Transverse colon (tissue), 4 donors: Measurements from ENCODE around the gene AIFM1. TPM values are rescaled to one million over a fixed set of nuclear protein-coding genes. Genes with fewer than 3 reads are reported as not detected.

ENCODE experiments used
- DNase-seq: peaks from one replicate; pipeline ENCODE4 v3.0.0-alpha.2; 2019
- H3K27ac ChIP-seq, 4 donors: fragments of 200-600 bp; sonication (generic); 2 replicates each; pipeline ENCODE4 v1.5.1; 2016 to 2018; ENCODE audit warnings: inconsistent platforms in 4 of 4
- H3K27me3 ChIP-seq: fragments of 200-600 bp; sonication (generic); 2 replicates; pipeline ENCODE4 v1.5.1; 2017; ENCODE audit warnings: inconsistent platforms
- H3K36me3 ChIP-seq, 4 donors: fragments of 200-600 bp; sonication (generic); 2 replicates each; pipeline ENCODE4 v1.5.1; 2017 to 2019; ENCODE audit warnings: inconsistent platforms in 4 of 4
- H3K4me1 ChIP-seq, 4 donors: fragments of 200-600 bp; sonication (generic); 2 replicates each; pipeline ENCODE4 v1.5.1; 2017 to 2020; ENCODE audit warnings: inconsistent platforms in 4 of 4
- H3K4me3 ChIP-seq, 4 donors: fragments of 200-600 bp; sonication (generic); 1 replicate in 1 of 4; 2 replicates in 3 of 4; pipeline versions ENCODE4 v1.5.1 to v1.6.1; 2017 to 2019; ENCODE audit warnings: inconsistent platforms in 4 of 4
- H3K9me3 ChIP-seq, 2 donors: fragments of 200-600 bp; sonication (generic); 2 replicates each; pipeline ENCODE4 v1.5.1; 2017 to 2019; ENCODE audit warnings: inconsistent platforms in 2 of 2
- EP300 ChIP-seq: sonication (generic); formaldehyde crosslinking; IDR thresholded peaks from one replicate; pipeline ENCODE4 v1.6.1; 2017; ENCODE audit warnings: antibody characterized with exemption, low read depth
- POLR2A ChIP-seq: fragments of 450-650 bp; IDR thresholded peaks from one replicate; pipeline ENCODE4 v1.6.1; 2016; ENCODE audit warnings: antibody characterized with exemption, mild to moderate bottlenecking, moderate library complexity
- POLR2AphosphoS5 ChIP-seq, 3 donors: sonication (generic); formaldehyde crosslinking; IDR thresholded peaks; one replicate each; pipeline ENCODE4 v1.6.1; 2016; ENCODE audit warnings: antibody characterized with exemption in 3 of 3
- WGBS, 2 donors: methylation state at CpG; one replicate each; pipeline ENCODE4 v1.1.5; 2018; ENCODE audit warnings: low coverage in 1 of 2; 5-methylcytosine and 5-hydroxymethylcytosine counted together
- in situ Hi-C, 4 donors: fragments of 200-750 bp; cut with MboI; loops; one replicate each; pipeline versions ENCODE4 v1.15.0 to v1.15.1; 2017; ENCODE audit warnings: low sequenced_read_pairs in 3 of 4, low pct_ligation_motif_present in 1 of 4, low pct_unique_long_range_greater_than_20kb in 1 of 4
- intact Hi-C: fragments of 100-400 bp; cut with DNase I; formaldehyde crosslinking; loops from one replicate; pipeline ENCODE4 v1.15.1; 2023; ENCODE audit warnings: low total_unique reads
- total RNA-seq, 4 donors: library from RNA; depleted of rRNA; stranded (reverse); fragments of >200 nt; gene quantifications; one replicate each; pipeline ENCODE4 v1.1.0, GENCODE V29; 2016
- TF ChIP-seq, protein P1 (sequence below), 5 experiments: fragments of 200-600 bp in 3 of 5; fragments of 450-650 bp in 2 of 5; sonication (generic) in 3 of 5; IDR thresholded peaks; 1 replicate in 2 of 5; 2 replicates in 3 of 5; pipeline ENCODE4 v1.5.1; 2016 to 2017; ENCODE audit warnings: antibody characterized with exemption in 5 of 5, inconsistent platforms in 3 of 5, mild to moderate bottlenecking in 2 of 5, moderate library complexity in 1 of 5

AIFM1 gene
- total RNA-seq, 4 donors from 2014 or later: 5.6 to 39.5 (median 28.1) TPM

DNA sequence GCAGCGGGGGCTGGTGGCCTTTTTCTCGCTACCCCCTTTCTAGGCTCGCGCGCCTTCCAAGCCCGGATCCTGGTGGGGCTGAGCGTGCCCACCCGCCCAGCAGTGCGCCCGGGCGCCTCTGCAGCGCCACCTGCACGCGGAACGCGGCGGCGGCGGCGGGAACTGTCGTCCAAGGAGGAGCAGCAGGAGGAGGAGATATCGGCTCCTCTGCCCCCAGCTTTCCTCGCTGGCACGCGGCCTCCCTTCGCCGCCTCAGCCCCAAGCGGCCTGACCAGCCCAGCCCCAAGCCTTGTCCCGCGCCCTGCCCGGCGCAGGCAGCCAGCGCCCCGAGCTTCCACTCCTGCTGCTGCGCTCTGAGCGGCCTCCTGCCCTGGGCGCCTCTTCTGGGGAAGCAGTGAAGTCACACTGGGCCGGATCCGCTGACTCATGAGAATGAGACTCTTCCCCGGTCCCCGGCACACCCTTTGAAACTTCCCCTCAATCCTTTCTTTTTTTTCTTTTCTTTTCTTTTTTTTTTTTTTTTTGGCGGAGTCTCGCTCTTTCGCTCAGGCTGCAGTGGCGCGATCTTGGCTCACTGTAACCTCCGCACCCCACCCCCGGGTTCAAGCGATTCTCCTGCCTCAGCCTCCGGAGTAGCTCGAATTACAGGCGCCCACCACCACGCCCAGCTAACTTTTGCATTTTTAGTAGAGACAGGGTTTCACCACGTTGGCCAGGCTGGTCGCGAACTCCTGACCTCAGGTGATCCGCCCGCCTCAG lies 44.7 kb downstream of the AIFM1 start:
- TF ChIP-seq EP300 (no peak), POLR2AphosphoS5 (IDR thresholded peaks at IDR 0.05) (no peak)
- TF ChIP-seq, protein P1, sequence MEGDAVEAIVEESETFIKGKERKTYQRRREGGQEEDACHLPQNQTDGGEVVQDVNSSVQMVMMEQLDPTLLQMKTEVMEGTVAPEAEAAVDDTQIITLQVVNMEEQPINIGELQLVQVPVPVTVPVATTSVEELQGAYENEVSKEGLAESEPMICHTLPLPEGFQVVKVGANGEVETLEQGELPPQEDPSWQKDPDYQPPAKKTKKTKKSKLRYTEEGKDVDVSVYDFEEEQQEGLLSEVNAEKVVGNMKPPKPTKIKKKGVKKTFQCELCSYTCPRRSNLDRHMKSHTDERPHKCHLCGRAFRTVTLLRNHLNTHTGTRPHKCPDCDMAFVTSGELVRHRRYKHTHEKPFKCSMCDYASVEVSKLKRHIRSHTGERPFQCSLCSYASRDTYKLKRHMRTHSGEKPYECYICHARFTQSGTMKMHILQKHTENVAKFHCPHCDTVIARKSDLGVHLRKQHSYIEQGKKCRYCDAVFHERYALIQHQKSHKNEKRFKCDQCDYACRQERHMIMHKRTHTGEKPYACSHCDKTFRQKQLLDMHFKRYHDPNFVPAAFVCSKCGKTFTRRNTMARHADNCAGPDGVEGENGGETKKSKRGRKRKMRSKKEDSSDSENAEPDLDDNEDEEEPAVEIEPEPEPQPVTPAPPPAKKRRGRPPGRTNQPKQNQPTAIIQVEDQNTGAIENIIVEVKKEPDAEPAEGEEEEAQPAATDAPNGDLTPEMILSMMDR (IDR thresholded peaks at IDR 0.05): peak; percentile 60 to 87 (median 68)
- H3K9me3 ChIP-seq: no peaks in the 10 kb centered on the region
- 45% methylated on average over 58 of the region's 58 CpGs; no CpG with 5 or more reads in 1 of the 2 donors for WGBS, 2 donors
- H3K4me3 ChIP-seq: peak overlapping the region in 3 of 4 donors; percentile 27 to 49 (median 33)
- no peaks in the 10 kb centered on the region for H3K36me3 ChIP-seq
- peaks cover 0 to 10% (median 6%) of the 10 kb centered on the region in 4 donors for H3K4me1 ChIP-seq
- H3K27me3 ChIP-seq: no peaks in the 10 kb centered on the region
- intact Hi-C loops: no loop called here
- H3K27ac ChIP-seq: peak overlapping the region; percentile 73 to 85 (median 80)
- peak; percentile 74 for DNase-seq
- in situ Hi-C loops: no loop called here

DNA sequence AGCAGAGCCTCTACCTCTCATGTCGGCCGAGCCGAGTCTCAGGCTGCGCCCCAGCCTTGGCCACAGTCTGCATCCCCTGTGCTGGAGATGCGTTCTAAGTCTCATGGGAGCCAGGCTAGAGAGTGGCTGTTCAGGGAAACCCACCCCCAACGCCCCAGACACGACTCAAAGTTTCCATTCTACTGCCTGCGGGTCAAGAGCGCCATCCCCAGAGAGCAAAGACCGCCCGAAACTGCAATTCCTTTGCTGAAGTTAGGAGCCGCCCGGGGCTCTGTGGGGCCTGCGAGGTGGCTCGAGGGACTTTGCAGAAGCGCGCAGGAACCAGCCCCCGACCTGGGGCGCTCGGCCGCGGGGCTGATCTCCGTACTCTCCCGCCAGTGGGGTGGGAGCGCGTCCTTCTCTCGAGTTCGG lies 45.3 kb downstream of the AIFM1 start:
- Histone ChIP-seq H3K4me1 (peaks cover 0 to 10% (median 6%) of the 10 kb centered on the region in 4 donors), H3K9me3 (no peaks in the 10 kb centered on the region), H3K36me3 (no peaks in the 10 kb centered on the region), H3K27ac (peak overlapping the region; percentile 73 to 85 (median 80)), H3K27me3 (no peaks in the 10 kb centered on the region), H3K4me3 (peak overlapping the region in 3 of 4 donors; percentile 27 to 49 (median 33))
- intact Hi-C loops (no loop called here), in situ Hi-C loops (no loop called here)
- WGBS, 2 donors: 56% methylated on average over 22 of the region's 28 CpGs; no CpG with 5 or more reads in 1 of the 2 donors
- DNase-seq: no peak
- TF ChIP-seq, protein P1 (IDR thresholded peaks at IDR 0.05): no peak
- TF ChIP-seq POLR2A (no peak), EP300 (no peak), POLR2AphosphoS5 (IDR thresholded peaks at IDR 0.05) (no peak)

DNA sequence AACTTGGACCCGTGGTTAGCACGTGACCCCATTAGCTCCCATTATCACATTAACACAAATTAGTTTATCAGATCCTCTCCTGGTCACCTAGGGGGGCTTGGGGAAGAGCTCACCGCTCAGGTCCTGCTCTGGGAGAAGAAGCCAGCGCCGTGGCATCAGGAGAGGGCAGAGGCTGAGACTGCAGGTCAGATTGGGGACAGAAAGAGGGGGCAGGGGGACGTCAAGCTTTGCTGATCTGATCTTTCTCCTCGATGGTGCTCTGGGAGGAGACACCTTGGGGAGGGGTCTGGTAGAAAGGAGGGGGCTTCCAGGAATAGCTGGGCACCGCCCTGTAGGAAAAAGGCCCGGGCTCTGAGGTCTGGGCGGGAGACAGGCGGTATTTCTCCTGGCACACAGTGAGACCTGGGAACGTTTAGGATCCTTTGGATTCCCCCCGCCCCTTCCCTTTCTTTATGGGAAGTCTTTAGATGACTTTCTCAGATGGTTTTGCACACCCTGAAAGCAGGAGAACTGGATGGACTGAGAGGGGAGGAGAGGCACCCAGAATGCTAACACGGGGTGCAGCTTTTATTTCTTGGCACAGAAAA lies 46.2 kb downstream of the AIFM1 start:
- intact Hi-C loops (no loop called here), in situ Hi-C loops (no loop called here)
- no peak for DNase-seq
- Histone ChIP-seq H3K4me1 (peaks cover 0 to 10% (median 6%) of the 10 kb centered on the region in 4 donors), H3K9me3 (no peaks in the 10 kb centered on the region), H3K27ac (peak overlapping the region; percentile 40 to 85 (median 66)), H3K36me3 (no peaks in the 10 kb centered on the region), H3K4me3 (no peak overlapping the region), H3K27me3 (no peaks in the 10 kb centered on the region)
- WGBS, 2 donors: 56% methylated on average over 14 of the region's 14 CpGs; no CpG with 5 or more reads in 1 of the 2 donors
- TF ChIP-seq, protein P1 (IDR thresholded peaks at IDR 0.05): no peak
- TF ChIP-seq POLR2AphosphoS5 (IDR thresholded peaks at IDR 0.05) (no peak), POLR2A (no peak), EP300 (no peak)
